Thyroid gland (tissue), 4 donors: ENCODE data around the gene MID1.

Experiments
- CTCF ChIP-seq, 6 experiments: fragments of 200-600 bp in 3 of 6; fragments of 450-650 bp in 3 of 6; sonication (generic) in 3 of 6; IDR thresholded peaks; one replicate each; pipeline ENCODE4 v1.5.1; 2016 to 2019; ENCODE audit warnings: antibody characterized with exemption in 6 of 6, mild to moderate bottlenecking in 2 of 6, inconsistent platforms in 1 of 6, moderate library complexity in 1 of 6
- POLR2A ChIP-seq, 2 donors: fragments of 450-650 bp; IDR thresholded peaks; one replicate each; pipeline ENCODE4 v1.6.1; 2017; ENCODE audit warnings: antibody characterized with exemption in 2 of 2, mild to moderate bottlenecking in 2 of 2, moderate library complexity in 1 of 2

- TF ChIP-seq CTCF (IDR thresholded peaks at IDR 0.05) (no peak), POLR2A (IDR thresholded peaks at IDR 0.05) (no peak)
Measured at GRCh38 chrX:10470009-10470408, 150.4 kb downstream of the MID1 start.
